GM18505 (cell line): ENCODE measurements around the gene NCF4.

Source experiments
- ATAC-seq: cut with Tn5 transposase; IDR thresholded peaks from one replicate; pipeline ENCODE4 v1.9.1; 2021; ENCODE audit not compliant: unreplicated experiment
- POLR2A ChIP-seq: IDR thresholded peaks from 4 replicates; pipeline ENCODE4 v1.6.1; 2011; ENCODE audit warnings: borderline replicate concordance; ENCODE audit not compliant: insufficient read depth, insufficient read length; ENCODE audit errors: extremely low read depth

Gene NCF4

GRCh38 chr22:36826262-36826661 is 34.5 kb upstream of the NCF4 start:
- TF ChIP-seq POLR2A = no peak
- ATAC-seq = no peak

DNA sequence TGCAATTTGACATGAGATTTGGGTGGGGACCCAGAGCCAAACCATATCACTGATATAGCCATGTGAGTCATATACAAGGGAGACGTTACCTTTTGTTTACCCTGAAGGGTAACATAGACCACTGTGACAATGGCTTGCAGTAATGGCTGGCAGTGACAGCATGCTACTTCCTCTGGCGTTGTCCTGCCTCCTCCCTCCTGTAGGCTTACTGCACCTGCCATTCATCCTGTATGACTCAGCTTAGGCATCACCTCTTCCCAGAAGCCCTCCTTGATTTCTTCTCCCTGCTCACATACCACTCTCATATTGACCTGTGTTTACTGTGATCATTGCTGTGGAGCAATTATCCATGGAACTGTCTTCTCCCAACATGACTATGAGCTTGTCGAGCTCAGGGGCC is 32.0 kb upstream of the NCF4 start:
- ATAC-seq = no peak
- TF ChIP-seq POLR2A = no peak

DNA sequence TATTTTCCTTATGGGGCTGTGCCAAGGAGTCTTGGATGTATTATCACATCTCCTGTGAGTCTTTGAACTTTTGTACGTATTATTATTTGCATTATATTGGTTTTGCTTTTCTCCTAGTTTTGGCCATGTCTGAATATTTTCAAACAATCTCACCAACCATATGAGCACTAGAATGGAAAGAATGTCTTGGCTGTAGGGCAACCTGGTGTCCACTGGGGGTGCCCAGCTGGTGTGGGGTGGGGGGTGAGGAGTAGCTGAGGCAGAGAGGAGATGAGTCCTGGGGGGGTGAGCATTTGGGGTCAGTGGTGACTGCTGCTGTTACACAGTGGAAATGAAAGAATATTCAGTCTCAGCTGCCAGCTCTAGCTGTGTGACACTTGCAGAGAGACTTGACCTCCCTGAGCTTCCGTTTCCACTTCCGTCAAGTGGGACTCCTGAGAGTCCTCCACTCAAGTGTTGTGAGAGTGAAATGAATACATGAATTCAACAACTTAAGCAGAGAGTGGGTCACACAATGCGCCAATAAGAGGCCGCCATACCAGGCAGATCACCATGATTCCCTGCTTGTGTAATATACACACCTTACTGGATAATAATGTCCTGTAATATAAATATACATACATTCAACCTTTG is 31.3 kb upstream of the NCF4 start:
- TF ChIP-seq POLR2A = no peak
- ATAC-seq = no peak

DNA sequence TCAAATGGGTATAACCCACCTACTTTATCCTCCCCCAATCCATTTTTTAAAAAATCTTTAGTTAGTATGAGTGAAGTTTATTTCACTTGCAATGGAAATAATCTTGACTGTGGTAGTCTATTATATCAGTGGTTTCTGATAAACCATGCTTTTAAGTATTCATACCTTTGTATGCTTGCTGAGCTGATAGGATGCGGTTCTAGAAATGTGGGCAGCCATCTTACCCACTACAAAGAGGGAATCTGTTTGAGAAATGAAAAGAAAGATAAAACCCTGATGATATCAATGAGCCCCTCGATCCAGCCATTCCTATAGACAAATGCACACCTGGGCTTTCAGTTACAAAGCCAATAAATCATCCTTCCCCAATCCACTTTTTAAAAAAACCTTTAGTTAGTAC is 30.2 kb upstream of the NCF4 start:
- no peak for TF ChIP-seq POLR2A
- no peak for ATAC-seq

- ATAC-seq = no peak
- TF ChIP-seq POLR2A = no peak
Observed at GRCh38 chr22:36831206-36831605, 29.6 kb upstream of the NCF4 start.

DNA sequence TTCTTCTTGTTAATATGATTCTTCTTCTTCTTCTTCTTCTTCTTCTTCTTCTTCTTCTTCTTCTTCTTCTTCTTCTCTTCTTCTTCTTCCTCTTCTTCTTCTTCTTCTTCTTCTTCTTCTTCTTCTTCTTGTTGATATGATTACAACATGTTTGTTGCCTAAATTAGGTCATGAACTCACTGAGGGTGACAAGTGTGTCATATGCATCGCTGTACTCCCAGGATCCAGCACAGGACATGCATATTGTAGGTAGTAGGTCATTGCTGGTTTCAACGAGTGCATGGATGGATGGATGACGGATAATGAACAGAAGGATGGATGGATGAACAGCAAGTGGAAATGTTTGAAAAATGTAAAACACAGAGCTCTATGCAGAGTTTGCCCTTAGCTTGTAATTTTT is 29.1 kb upstream of the NCF4 start:
- ATAC-seq = no peak
- no peak for TF ChIP-seq POLR2A

- TF ChIP-seq POLR2A = no peak
Observed at GRCh38 chr22:36833073-36833472, 27.7 kb upstream of the NCF4 start.

DNA sequence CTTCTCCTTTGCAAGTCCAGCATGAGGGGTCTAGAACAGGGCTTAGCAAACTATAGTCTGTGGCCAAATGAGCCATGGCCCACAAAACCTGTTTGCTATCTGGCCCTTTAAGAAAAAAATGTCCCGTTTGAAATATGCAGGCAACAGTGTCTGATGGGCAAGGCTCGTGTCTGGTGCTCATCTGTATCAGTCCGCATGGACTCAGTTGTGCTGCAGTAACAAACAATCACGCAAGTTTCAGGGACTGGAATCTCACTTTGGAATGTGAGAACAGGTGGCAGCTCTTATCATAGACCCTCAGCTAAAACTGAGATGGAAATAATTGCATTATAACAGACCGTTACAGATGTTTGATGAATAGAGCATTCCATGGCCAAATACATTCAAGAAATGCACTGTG is 24.9 kb upstream of the NCF4 start:
- TF ChIP-seq POLR2A = no peak
- ATAC-seq = no peak

More at GRCh38 chr22:36833073-36833472, 27.7 kb upstream of the NCF4 start:
- ATAC-seq = no peak

DNA sequence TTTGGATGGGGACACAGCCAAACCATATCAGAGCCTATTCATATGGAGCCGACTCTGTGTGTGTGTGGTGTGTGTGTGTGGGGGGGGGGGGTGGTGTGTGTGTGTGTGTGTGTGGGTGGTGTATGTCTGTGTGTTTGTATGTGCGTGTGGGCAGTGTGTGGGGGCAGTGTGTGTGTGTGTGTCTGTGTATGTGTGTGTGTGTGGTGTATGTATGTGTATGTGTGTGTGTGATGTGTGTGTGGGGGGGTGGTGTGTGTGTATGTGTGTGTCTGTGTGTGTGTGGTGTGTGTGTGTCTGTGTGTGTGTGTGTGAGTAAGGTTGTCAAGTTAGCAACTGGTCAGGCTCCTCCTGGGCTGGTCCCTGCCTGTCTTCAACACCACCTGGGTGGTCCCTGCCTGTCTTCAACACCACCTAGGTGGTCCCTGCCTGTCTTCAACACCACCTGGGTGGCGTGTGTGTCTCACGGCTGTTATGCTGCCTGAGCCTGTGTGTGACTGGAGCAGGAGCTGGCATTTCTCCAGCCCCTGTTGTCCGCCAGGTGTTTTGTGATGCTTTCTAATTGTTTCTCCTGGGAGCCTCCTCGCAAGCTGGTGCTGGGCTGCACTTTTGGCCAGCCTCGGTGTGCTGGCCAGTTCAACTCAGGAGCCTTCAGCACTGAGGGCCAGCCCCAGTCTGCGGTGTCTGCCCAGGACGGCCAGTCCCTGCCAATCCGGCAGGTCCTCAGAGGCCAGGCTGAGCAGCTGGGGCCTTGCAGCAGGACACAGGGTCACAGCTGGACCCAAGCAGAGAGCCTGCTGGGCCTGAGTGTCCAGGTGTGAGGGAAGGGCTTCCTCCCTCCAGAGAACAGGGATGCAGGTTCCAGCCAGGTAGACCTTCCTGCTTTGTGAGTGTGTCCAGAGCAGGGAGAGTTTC is 22.4 kb upstream of the NCF4 start:
- no peak for TF ChIP-seq POLR2A
- no peak for ATAC-seq

DNA sequence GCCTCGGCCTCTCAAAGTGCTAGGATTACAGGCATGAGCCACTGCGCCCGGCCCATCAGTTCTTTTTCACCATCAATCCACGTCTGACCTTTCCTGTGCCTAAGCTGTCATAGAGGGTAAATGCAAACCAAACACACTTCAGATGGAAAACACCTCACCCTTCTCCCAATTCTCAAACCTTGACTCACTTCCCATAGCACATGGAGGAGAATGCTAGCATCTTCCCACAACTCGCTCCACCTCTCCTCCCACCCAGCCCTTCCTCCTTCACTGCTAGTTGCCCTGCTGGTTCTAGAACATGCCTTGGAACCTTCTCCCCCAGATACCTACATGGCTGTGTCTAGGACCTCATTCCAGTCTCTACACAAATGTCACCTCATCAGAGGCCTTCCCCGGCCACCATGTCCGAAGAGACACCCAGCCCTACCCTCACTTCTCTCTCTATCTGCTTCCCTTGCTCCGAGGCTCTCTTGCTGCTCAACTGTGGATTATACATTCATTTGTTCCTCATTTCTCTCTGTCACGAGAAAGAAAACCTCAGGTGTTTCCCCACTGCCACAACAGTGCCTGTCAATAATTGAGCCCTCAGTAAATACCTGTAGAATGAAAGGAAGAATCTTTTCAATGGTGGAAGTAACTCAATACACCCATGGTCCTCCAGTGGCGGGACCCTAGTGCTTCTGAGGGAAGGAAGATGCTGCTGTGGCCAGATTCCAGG is 21.3 kb upstream of the NCF4 start:
- no peak for ATAC-seq
- TF ChIP-seq POLR2A = no peak

- no peak for ATAC-seq
Observed at GRCh38 chr22:36840106-36840505, 20.7 kb upstream of the NCF4 start.

GRCh38 chr22:36846271-36846670 is 14.5 kb upstream of the NCF4 start:
- no peak for ATAC-seq

More at GRCh38 chr22:36840106-36840505, 20.7 kb upstream of the NCF4 start:
- TF ChIP-seq POLR2A = no peak

DNA sequence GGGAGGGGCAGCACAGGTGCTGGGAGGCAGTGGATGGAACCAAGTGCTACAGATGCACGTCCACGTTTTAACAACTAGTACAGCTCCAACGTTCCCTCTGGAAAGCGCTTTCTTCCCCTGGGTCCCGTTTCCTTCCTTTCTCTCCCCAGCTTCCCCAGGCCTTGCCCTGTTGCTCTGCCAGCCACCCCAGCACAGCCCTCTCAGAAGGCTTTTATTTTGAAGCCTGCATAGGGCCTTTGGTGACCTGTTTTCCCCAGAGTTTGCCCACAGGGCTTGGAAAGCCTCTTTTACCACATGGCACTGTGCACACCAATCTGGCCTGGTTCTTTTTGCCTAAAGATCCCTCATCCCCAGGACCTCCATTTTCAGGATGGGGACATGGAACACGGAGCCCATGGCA is 13.9 kb upstream of the NCF4 start:
- no peak for ATAC-seq
- TF ChIP-seq POLR2A = no peak

More at GRCh38 chr22:36846271-36846670, 14.5 kb upstream of the NCF4 start:
- no peak for TF ChIP-seq POLR2A

GRCh38 chr22:36850056-36850455 is 10.8 kb upstream of the NCF4 start:
- no peak for TF ChIP-seq POLR2A
- ATAC-seq = no peak

DNA sequence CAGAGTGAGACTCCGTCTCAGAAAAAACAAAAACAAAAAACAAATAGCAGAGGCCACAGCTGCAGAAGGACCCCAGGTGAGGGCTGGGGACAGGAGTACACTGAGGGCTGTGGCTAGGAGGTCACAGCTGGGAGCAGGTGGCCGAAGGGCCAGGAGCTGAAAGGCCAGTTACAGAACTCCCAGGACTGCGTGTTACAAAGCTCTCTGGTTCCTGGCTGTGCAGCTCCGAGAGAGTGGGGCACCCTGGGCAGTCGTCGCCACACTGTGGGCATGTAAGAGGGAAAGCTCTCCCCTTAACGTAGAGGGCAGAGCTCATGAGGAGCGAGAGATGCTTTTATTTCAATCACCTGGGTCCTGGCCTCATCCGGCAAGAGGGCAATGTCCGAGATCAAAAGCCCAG is 10.1 kb upstream of the NCF4 start:
- TF ChIP-seq POLR2A = no peak
- no peak for ATAC-seq
